ENCODE data around the gene ADAM15.

The ADAM15 gene

DNA sequence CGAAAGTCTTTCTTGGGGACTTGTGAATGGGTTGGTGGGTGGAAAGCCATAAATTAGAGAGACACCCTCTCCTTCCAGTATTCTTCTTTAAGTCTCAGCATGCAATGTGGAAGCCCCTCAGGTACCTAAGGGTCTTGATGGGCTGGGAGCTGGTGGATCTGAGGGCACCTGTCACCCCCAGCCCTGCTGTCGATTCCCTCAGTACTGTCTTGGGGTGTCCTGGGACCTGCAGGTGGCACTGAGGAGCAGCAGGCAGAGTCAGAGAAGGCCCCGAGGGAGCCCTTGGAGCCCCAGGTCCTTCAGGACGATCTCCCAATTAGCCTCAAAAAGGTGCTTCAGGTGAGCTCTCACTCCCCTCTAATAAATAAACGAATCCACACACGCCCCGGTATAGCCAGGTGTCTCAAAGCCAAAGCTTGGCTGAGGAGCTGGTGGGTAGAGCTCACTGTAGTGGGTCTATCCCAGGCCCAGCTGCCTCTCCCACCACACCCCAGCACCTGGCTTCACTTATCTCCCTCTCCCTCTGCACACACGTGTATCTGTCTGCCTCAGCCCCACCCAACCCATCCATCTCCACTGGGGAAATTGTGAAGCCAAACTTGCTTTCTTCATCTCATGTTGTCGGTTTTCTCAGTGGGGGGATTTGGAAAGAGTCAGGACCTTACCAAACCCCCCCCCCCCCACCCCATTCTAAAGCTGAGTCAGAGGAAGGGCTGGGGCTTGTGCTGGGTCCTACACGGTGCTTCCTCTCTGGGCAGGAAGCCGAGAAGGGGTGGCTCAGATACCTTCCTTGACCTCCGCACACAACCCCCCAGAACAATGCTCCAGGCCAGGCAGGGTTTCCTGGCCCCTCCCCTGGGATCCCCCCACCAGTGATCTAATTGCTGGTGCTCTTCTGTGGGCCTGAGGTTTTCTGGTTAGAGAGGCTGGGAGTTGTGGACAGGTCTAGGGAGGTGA lies 1.6 kb downstream of the ADAM15 start:
- TF ChIP-seq, protein P1, sequence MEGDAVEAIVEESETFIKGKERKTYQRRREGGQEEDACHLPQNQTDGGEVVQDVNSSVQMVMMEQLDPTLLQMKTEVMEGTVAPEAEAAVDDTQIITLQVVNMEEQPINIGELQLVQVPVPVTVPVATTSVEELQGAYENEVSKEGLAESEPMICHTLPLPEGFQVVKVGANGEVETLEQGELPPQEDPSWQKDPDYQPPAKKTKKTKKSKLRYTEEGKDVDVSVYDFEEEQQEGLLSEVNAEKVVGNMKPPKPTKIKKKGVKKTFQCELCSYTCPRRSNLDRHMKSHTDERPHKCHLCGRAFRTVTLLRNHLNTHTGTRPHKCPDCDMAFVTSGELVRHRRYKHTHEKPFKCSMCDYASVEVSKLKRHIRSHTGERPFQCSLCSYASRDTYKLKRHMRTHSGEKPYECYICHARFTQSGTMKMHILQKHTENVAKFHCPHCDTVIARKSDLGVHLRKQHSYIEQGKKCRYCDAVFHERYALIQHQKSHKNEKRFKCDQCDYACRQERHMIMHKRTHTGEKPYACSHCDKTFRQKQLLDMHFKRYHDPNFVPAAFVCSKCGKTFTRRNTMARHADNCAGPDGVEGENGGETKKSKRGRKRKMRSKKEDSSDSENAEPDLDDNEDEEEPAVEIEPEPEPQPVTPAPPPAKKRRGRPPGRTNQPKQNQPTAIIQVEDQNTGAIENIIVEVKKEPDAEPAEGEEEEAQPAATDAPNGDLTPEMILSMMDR (IDR thresholded peaks at IDR 0.05; ENCODE audit: control insufficient read depth, extremely low read depth, insufficient read depth), result peak; percentile 60
- H3K4me3 ChIP-seq (ENCODE audit: low read depth, low read length), result peak overlapping the region; percentile 98
- no peak for DNase-seq (ENCODE audit: low read depth)

DNA sequence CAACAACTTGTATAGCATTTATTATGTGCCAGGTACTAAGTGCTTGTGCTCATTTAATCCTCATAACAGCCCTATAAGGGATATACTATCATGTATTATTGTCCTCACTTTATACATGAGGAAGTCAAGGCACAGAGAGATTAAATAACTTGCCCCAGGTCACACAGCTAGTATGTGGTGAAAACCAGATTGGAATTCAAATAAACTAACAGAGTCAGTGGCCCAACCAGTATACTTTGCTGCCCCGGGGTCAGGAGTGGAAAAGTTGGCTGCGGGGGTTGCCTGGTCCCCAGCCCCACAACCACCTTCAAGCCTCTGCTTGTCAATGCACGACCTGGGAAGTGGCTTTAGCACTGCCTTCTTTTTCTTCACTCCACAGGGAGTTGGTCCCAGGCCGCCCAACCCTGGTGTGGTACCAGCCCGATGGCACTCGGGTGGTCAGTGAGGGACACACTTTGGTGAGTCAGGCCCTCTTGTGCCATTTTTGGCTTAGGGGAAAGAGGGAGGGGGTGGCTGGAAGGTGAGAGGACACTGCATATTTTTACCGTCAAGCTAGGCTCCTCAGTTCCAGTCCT lies 2.5 kb downstream of the ADAM15 start:
- no peak overlapping the region for H3K4me3 ChIP-seq (ENCODE audit: low read depth, low read length)
- DNase-seq (ENCODE audit: low read depth), result no peak
- TF ChIP-seq, protein P1 (IDR thresholded peaks at IDR 0.05; ENCODE audit: control insufficient read depth, extremely low read depth, insufficient read depth), result no peak

DNA sequence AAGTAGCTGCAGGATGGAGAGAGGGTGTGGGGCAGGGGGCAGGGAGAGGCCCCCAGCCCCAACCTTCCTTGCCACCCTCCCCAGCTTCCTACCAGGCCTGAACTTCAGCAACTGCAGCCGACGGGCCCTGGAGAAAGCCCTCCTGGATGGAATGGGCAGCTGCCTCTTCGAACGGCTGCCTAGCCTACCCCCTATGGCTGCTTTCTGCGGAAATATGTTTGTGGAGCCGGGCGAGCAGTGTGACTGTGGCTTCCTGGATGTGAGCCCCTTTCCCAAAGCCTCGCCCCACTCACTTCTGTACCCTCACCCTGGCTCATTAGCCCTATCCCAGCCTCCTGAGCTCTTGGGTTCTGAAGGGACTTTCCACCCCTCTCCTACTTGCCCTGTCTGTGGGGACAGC lies 6.0 kb downstream of the ADAM15 start:
- no peak overlapping the region for H3K4me3 ChIP-seq (ENCODE audit: low read depth, low read length)
- TF ChIP-seq, protein P1 (IDR thresholded peaks at IDR 0.05; ENCODE audit: control insufficient read depth, extremely low read depth, insufficient read depth), result no peak
- DNase-seq (ENCODE audit: low read depth), result no peak

DNA sequence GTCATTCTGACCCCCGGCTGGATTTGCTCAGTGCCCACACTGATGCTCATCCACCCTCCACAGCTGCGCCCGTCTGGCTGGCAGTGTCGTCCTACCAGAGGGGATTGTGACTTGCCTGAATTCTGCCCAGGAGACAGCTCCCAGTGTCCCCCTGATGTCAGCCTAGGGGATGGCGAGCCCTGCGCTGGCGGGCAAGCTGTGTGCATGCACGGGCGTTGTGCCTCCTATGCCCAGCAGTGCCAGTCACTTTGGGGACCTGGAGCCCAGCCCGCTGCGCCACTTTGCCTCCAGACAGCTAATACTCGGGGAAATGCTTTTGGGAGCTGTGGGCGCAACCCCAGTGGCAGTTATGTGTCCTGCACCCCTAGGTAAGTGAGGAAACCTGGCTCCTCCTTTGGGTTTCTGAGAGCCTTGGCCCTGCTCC lies 6.7 kb downstream of the ADAM15 start:
- no peak for DNase-seq (ENCODE audit: low read depth)
- H3K4me3 ChIP-seq (ENCODE audit: low read depth, low read length), result no peak overlapping the region
- TF ChIP-seq, protein P1 (IDR thresholded peaks at IDR 0.05; ENCODE audit: control insufficient read depth, extremely low read depth, insufficient read depth), result no peak

DNA sequence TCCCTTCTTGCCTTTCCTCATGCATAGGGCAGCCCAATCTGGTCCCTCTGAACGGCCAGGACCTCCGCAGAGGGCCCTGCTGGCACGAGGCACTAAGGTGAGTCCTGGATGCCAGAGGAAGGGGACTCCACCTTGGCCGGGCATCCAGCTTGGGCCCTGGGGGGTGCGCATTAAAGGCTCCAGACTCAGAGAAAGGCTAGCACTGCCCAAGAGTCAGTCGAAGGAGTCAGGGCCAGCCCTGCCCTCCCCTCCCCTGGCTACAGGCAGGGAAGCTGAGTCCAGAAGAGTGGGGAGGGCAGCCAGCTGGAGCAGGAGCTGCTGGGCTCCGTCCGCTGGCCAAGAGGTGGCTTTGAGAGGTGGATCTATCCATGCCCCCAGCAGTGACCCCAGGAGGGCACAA lies 9.6 kb downstream of the ADAM15 start:
- TF ChIP-seq, protein P1 (IDR thresholded peaks at IDR 0.05; ENCODE audit: control insufficient read depth, extremely low read depth, insufficient read depth), result no peak
- no peak for DNase-seq (ENCODE audit: low read depth)
- no peak overlapping the region for H3K4me3 ChIP-seq (ENCODE audit: low read depth, low read length)

- no peak for DNase-seq (ENCODE audit: low read depth)
- no peak overlapping the region for H3K4me3 ChIP-seq (ENCODE audit: low read depth, low read length)
These were observed 10.4 kb downstream of the ADAM15 start for GRCh38 chr1:155061381-155062150.

More at GRCh38 chr1:155061381-155062150, 10.4 kb downstream of the ADAM15 start:
- TF ChIP-seq, protein P1 (IDR thresholded peaks at IDR 0.05; ENCODE audit: control insufficient read depth, extremely low read depth, insufficient read depth), result peak; percentile 99
